ENCODE data around the gene CD74. TPM values are rescaled to one million over a fixed set of nuclear protein-coding genes. Genes with fewer than 3 reads are reported as not detected.
A peak's percentile ranks its signal among the peaks of the same experiment; 100 is the strongest.

The CD74 gene
- total and polyA plus RNA-seq, 2 of the 13 experiments (the other 11 are each of a cell fraction or from before 2014, with no cell fraction given): 34.1 to 84.4 TPM

DNA sequence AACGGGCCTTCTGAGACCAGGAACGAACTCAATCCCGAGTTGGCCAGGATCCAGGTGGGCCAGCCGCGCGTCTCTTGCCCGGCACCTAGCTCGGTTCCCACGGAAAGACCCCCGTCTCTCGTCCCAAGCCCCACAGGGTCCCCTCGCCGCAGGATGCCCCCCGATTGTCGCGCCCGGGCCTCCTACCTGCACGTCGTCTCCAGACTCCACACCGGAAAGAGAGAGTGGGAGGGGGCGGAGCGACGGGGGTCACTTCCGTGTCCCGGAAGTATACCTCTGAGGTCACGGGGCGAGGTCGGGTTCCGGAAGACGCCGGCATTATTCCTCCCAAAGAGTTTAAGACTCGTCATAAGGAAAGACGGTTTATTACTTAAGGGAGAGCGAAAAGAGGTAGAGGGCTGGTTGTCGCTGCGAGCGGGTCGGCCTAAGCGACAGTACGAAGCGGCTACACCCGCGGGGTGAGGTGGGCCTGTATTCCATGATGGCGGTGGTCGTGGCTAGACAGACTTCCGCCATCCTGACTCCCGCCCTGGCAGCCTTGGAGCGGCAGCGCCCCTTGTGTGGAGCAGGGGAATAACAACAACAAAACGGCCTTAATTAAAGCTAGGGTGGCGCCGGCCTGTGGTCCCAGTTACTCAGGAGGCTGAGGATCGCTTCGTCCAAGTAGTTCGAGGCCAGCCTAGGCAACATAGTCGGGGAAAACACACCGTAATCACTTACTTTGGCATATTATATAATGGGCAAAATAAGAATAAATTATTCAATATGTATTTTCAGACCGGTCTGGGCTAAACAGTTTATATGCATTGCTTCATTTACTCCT lies 37.0 kb upstream of the CD74 start, which contains the start of gene RPS14 (continued):
- TF ChIP-seq POLR2AphosphoS5 (IDR thresholded peaks at IDR 0.05; ENCODE audit: low read depth, low read length): peak; percentile 97
- peak; percentile 92 for TF ChIP-seq MAX (IDR thresholded peaks at IDR 0.05)
- TF ChIP-seq PAWR (CRISPR knock-in tag; IDR thresholded peaks at IDR 0.05; ENCODE audit: borderline replicate concordance): no peak; the same call in 1 of the 2 replicates
- TF ChIP-seq ZKSCAN1 (IDR thresholded peaks at IDR 0.05; ENCODE audit: low read length): no peak
- TF ChIP-seq ZNF781 (CRISPR knock-in tag; IDR thresholded peaks at IDR 0.05; ENCODE audit: borderline replicate concordance, not compliant biosample characterization): peak; percentile 93
- no peak for TF ChIP-seq SOX5 (CRISPR knock-in tag; IDR thresholded peaks at IDR 0.05; ENCODE audit: borderline replicate concordance)
- TF ChIP-seq XRCC5 (optimal IDR thresholded peaks at IDR 0.05; ENCODE audit: low read length): peak; percentile 91
- peak; percentile 72; the same call in 1 of the 2 replicates for TF ChIP-seq FOXJ3 (CRISPR knock-in tag; IDR thresholded peaks at IDR 0.05; ENCODE audit: borderline replicate concordance)
- no peak for TF ChIP-seq ZSCAN20 (CRISPR knock-in tag; IDR thresholded peaks at IDR 0.05; ENCODE audit: borderline replicate concordance)
- TF ChIP-seq CBFB (CRISPR knock-in tag; IDR thresholded peaks at IDR 0.05): no peak
- no peak for TF ChIP-seq TEAD2 (CRISPR knock-in tag; IDR thresholded peaks at IDR 0.05)
- TF ChIP-seq ARNT2 (CRISPR knock-in tag; IDR thresholded peaks at IDR 0.05; ENCODE audit: low read depth): peak; percentile 74; the same call in 1 of the 2 replicates
- TF ChIP-seq ZNF746 (CRISPR knock-in tag; IDR thresholded peaks at IDR 0.05): 0 out of 2 replicates have a peak, but pooled peaks have one; percentile 29
- TF ChIP-seq TCF7 (IDR thresholded peaks at IDR 0.05; ENCODE audit: low read depth): no peak
- peak; percentile 67 for TF ChIP-seq MED1 (CRISPR knock-in tag; IDR thresholded peaks at IDR 0.05)
- peak; percentile 92 for TF ChIP-seq RCOR2 (CRISPR knock-in tag; IDR thresholded peaks at IDR 0.05)
- peak; percentile 89 for TF ChIP-seq KDM5A (IDR thresholded peaks at IDR 0.05; ENCODE audit: borderline replicate concordance, low read length)
- peak; percentile 97 for TF ChIP-seq HOXA3 (CRISPR knock-in tag; IDR thresholded peaks at IDR 0.05)
- TF ChIP-seq ZBTB7B (CRISPR knock-in tag; IDR thresholded peaks at IDR 0.05): peak; percentile 81
- no peak for TF ChIP-seq SOX13 (IDR thresholded peaks at IDR 0.05)
- TF ChIP-seq SOX13 (CRISPR knock-in tag; conservative IDR thresholded peaks at IDR 0.05 in 1 of 2, IDR thresholded peaks at IDR 0.05 in 1 of 2): no peak
- TF ChIP-seq ZFAT (CRISPR knock-in tag; conservative IDR thresholded peaks at IDR 0.05): no peak
- TF ChIP-seq, protein P1, sequence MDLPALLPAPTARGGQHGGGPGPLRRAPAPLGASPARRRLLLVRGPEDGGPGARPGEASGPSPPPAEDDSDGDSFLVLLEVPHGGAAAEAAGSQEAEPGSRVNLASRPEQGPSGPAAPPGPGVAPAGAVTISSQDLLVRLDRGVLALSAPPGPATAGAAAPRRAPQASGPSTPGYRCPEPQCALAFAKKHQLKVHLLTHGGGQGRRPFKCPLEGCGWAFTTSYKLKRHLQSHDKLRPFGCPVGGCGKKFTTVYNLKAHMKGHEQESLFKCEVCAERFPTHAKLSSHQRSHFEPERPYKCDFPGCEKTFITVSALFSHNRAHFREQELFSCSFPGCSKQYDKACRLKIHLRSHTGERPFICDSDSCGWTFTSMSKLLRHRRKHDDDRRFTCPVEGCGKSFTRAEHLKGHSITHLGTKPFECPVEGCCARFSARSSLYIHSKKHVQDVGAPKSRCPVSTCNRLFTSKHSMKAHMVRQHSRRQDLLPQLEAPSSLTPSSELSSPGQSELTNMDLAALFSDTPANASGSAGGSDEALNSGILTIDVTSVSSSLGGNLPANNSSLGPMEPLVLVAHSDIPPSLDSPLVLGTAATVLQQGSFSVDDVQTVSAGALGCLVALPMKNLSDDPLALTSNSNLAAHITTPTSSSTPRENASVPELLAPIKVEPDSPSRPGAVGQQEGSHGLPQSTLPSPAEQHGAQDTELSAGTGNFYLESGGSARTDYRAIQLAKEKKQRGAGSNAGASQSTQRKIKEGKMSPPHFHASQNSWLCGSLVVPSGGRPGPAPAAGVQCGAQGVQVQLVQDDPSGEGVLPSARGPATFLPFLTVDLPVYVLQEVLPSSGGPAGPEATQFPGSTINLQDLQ (CRISPR knock-in tag; IDR thresholded peaks at IDR 0.05): 0 out of 2 replicates have a peak, but pooled peaks have one; percentile 58
- peak; percentile 98 for TF ChIP-seq GABPB1 (CRISPR knock-in tag; IDR thresholded peaks at IDR 0.05)
- TF ChIP-seq EED (CRISPR knock-in tag; IDR thresholded peaks at IDR 0.05): peak; percentile 75; the same call in 1 of the 2 replicates
- TF ChIP-seq ZNF782 (CRISPR knock-in tag; IDR thresholded peaks at IDR 0.05; ENCODE audit: borderline replicate concordance): 0 out of 2 replicates have a peak, but pooled peaks have one; percentile 64

Data from HepG2 (cell line).